Measurements from ENCODE around the gene MOSPD2.

Gene MOSPD2

DNA sequence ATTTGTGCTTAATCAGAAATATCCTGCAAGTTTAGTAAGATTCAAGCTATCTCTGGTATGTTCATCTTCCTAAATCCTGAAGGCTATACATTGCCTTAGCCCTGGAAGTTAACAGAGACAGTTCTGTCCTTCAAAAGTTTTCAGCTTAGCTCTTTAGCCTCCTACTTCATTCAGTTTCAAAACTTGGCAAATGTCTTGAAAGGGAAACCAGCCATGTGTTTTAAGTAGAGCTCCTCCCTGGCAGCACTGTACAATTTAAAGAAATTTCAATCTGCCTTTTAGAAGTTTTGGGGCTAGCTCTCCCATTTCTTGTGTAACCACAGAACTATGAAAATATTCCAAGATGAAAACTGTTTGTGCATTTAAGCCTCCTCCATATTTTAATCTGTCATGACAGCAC is 47.4 kb upstream of the MOSPD2 start:
- no peak for TF ChIP-seq ZNF600 (tag by site-specific recombination; IDR thresholded peaks at IDR 0.05)
- TF ChIP-seq ZNF274 (IDR thresholded peaks at IDR 0.05; ENCODE audit: low read length), result no peak
- TF ChIP-seq ZNF274 (tag by site-specific recombination; IDR thresholded peaks at IDR 0.05; ENCODE audit: borderline replicate concordance), result no peak
- no peak for TF ChIP-seq SCRT2 (tag by site-specific recombination; IDR thresholded peaks at IDR 0.05)
- TF ChIP-seq ZNF148 (tag by site-specific recombination; IDR thresholded peaks at IDR 0.05; ENCODE audit: borderline replicate concordance), result no peak
- no peak for TF ChIP-seq ZNF530 (tag by site-specific recombination; IDR thresholded peaks at IDR 0.05; ENCODE audit: low read depth)
- TF ChIP-seq REPIN1 (tag by site-specific recombination; IDR thresholded peaks at IDR 0.05; ENCODE audit: low read depth), result no peak
- TF ChIP-seq ZNF202 (tag by site-specific recombination; IDR thresholded peaks at IDR 0.05; ENCODE audit: borderline replicate concordance), result no peak
- no peak for TF ChIP-seq GLI2 (tag by site-specific recombination; IDR thresholded peaks at IDR 0.05; ENCODE audit: borderline replicate concordance, low read depth)
- TF ChIP-seq ZFHX2 (tag by site-specific recombination; conservative IDR thresholded peaks at IDR 0.05), result no peak
- no peak for TF ChIP-seq BCL11B (tag by site-specific recombination; IDR thresholded peaks at IDR 0.05; ENCODE audit: low read depth)
- no peak for TF ChIP-seq KLF17 (tag by site-specific recombination; IDR thresholded peaks at IDR 0.05)
- no peaks in the 10 kb centered on the region for H3K36me3 ChIP-seq (ENCODE audit: control insufficient read depth in 2 of 2, insufficient read depth in 1 of 2, low read length in 2 of 2)
- no peaks in the 10 kb centered on the region for H3K9me3 ChIP-seq (ENCODE audit: control insufficient read depth, insufficient read depth, low read depth, low read length)
- no peaks in the 10 kb centered on the region for H3K4me1 ChIP-seq (ENCODE audit: control insufficient read depth, insufficient read depth, low read length)
- H3K27ac ChIP-seq (ENCODE audit: extremely low read depth, low read depth, low read length), result no peak overlapping the region
- ChIA-PET CTCF (interaction anchor here (0.6 to 0.7 kb wide), 2 partner anchors 29 to 295 kb away, joined by 3 read pairs; no protein-coding TSS in a partner anchor), POLR2A (no interaction called here)
- no peak overlapping the region for H3K4me3 ChIP-seq (ENCODE audit: low read depth, low read length)

- H3K4me1 ChIP-seq (ENCODE audit: control insufficient read depth, insufficient read depth, low read length), result no peaks in the 10 kb centered on the region
- no peak overlapping the region for H3K27ac ChIP-seq (ENCODE audit: extremely low read depth, low read depth, low read length)
- TF ChIP-seq SP2 (tag by site-specific recombination; IDR thresholded peaks at IDR 0.05) (no peak), PRDM1 (tag by site-specific recombination; IDR thresholded peaks at IDR 0.05) (peak; percentile 62; the same call in 1 of the 2 replicates), ZNF785 (tag by site-specific recombination; IDR thresholded peaks at IDR 0.05) (no peak)
- H3K9me3 ChIP-seq (ENCODE audit: control insufficient read depth, insufficient read depth, low read depth, low read length), result no peaks in the 10 kb centered on the region; the same call in 1 of the 2 replicates
- ChIA-PET POLR2A (no interaction called here), CTCF (interaction anchor here (0.7 kb wide), 1 partner anchor 295 kb away, joined by 3 read pairs; no protein-coding TSS in a partner anchor)
- H3K36me3 ChIP-seq (ENCODE audit: control insufficient read depth in 2 of 2, insufficient read depth in 1 of 2, low read length in 2 of 2), result no peaks in the 10 kb centered on the region
- no peak overlapping the region for H3K4me3 ChIP-seq (ENCODE audit: low read depth, low read length)
Measured at GRCh38 chrX:14826319-14826718, 46.9 kb upstream of the MOSPD2 start.

DNA sequence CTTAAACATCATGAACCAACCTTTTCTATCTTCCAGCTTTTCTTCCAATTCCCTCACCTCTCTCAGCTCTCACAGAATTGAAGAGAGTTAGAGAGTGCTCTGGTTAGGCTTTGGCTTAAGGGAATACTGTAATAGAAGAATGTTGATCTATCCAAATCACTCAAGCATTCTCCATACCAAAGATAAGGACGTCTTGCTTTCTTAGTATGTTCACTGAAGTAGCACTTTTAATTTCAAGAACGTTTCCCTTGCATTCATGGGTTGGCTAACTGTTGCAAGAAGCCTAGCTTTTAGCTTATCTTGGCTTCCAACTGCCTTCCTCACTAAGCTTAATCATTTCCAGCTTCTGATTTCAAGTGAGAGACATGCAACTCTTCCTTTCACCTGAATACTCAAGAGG is 43.6 kb upstream of the MOSPD2 start:
- ChIA-PET POLR2A (no interaction called here), CTCF (no interaction called here)
- Histone ChIP-seq H3K9me3 (ENCODE audit: control insufficient read depth, insufficient read depth, low read depth, low read length) (no peaks in the 10 kb centered on the region; the same call in 1 of the 2 replicates), H3K36me3 (ENCODE audit: control insufficient read depth in 2 of 2, insufficient read depth in 1 of 2, low read length in 2 of 2) (peaks cover 0 to 2% of the 10 kb centered on the region in 2 experiments; a peak in 1 of 3 replicates), H3K4me1 (ENCODE audit: control insufficient read depth, insufficient read depth, low read length) (no peaks in the 10 kb centered on the region), H3K27ac (ENCODE audit: extremely low read depth, low read depth, low read length) (no peak overlapping the region), H3K4me3 (ENCODE audit: low read depth, low read length) (no peak overlapping the region)
- no peak for TF ChIP-seq ZNF174 (tag by site-specific recombination; IDR thresholded peaks at IDR 0.05)
- TF ChIP-seq ZNF621 (tag by site-specific recombination; IDR thresholded peaks at IDR 0.05), result no peak
- TF ChIP-seq ZNF140 (tag by site-specific recombination; IDR thresholded peaks at IDR 0.05), result no peak
- TF ChIP-seq PRDM10 (tag by site-specific recombination; IDR thresholded peaks at IDR 0.05), result no peak
- TF ChIP-seq ZNF423 (tag by site-specific recombination; IDR thresholded peaks at IDR 0.05), result no peak
- no peak for TF ChIP-seq ZNF660 (tag by site-specific recombination; IDR thresholded peaks at IDR 0.05)
- no peak for TF ChIP-seq ZBTB21 (tag by site-specific recombination; IDR thresholded peaks at IDR 0.05)
- no peak for TF ChIP-seq ZNF26 (tag by site-specific recombination; IDR thresholded peaks at IDR 0.05)
- no peak for TF ChIP-seq ZNF645 (tag by site-specific recombination; IDR thresholded peaks at IDR 0.05)

Data from HEK293 (cell line).